Stimulated activated CD4-positive, alpha-beta T cell treated with anti-CD3 and anti-CD28 coated beads, TNF-alpha, amount 100 ng/mL, for 24 hours (primary cell): Measurements from ENCODE around the gene ARID5A.
"Not testable (repeated sequence)": the region's sequence is repeated elsewhere in the genome, so short reads cannot be mapped to it uniquely, and the experiment has no call there.

Source experiments
- DNase-seq, 3 experiments: peaks; one replicate each; pipeline ENCODE4 v3.0.0-alpha.2; 2020; ENCODE audit warnings: low read depth in 3 of 3

Gene ARID5A, protein sequence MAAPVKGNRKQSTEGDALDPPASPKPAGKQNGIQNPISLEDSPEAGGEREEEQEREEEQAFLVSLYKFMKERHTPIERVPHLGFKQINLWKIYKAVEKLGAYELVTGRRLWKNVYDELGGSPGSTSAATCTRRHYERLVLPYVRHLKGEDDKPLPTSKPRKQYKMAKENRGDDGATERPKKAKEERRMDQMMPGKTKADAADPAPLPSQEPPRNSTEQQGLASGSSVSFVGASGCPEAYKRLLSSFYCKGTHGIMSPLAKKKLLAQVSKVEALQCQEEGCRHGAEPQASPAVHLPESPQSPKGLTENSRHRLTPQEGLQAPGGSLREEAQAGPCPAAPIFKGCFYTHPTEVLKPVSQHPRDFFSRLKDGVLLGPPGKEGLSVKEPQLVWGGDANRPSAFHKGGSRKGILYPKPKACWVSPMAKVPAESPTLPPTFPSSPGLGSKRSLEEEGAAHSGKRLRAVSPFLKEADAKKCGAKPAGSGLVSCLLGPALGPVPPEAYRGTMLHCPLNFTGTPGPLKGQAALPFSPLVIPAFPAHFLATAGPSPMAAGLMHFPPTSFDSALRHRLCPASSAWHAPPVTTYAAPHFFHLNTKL

DNA sequence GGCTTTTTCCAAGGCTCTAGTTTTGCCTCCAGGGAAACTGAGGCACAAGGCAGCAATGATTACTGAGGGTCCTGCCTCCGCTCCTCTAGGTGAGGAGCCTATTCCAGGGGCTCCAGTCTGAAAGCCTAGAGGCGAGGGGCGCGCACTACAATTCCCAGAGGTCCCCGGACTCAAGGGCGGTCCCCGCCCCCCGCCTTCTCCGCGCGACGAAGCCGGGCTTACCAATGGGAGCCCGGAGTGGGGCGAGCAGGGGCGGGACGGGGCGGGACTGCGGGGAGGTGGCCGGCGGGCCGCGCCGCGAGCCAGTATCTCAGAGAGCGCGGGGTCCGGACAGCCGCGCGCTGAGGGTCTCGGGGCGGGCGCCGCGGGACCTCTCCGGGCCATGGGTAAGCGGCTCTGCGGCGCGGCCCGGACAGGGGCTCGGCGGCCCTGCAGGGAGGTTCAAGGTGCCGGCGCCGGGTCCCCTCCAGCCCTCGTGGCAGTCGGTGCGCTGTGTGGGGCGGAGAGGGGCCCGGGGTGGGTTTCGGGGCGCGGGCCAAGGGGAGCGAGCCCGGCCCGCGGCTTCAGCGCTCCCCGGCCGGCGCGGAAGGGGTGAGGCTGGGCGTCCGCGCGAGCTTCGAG is at the start of gene ARID5A:
Gene ARID5A, plus strand, starts transcription at position 308 of the 621 bp plus-strand sequence. Its CDS starts 75 bp downstream, at position 383.
- peak; percentile 79 to 94 (median 82) for DNase-seq

DNA sequence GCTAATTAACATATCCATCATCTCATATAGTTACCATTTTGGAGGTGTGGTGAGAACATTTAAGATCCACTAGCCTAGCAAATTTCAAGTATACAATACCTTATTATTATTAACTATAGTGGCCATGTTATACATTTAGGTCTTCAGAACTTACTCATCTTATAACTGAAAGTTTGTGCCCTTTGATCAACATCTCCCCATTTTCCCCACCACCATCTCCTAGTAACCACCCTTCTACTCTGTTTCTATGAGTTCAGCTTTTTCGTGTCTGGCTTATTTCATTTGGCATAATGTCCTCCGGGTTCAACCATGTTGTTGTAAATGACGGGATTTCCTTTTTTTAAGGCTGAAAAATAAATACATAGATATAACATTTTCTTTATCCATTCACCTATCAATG is 47.3 kb upstream of the ARID5A start:
- no peak for DNase-seq

DNA sequence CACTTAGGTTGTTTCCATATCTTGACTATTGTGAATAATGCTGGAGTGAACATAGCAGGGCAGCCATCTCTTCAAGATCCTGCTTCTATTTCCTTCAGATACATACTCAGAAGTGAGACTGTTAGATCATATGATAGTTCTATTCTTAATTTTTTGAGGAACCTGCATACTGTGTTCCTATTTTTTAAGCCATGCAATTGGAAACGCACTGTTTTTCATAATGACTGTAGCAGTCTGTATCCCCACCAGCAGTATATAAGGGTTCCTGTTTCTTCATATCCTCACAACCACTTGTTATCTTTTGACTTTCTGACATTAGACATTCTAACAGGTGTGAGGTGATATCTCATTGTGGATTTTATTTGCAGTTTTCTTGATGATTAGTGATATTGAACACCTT is 46.9 kb upstream of the ARID5A start:
- no peak for DNase-seq

DNA sequence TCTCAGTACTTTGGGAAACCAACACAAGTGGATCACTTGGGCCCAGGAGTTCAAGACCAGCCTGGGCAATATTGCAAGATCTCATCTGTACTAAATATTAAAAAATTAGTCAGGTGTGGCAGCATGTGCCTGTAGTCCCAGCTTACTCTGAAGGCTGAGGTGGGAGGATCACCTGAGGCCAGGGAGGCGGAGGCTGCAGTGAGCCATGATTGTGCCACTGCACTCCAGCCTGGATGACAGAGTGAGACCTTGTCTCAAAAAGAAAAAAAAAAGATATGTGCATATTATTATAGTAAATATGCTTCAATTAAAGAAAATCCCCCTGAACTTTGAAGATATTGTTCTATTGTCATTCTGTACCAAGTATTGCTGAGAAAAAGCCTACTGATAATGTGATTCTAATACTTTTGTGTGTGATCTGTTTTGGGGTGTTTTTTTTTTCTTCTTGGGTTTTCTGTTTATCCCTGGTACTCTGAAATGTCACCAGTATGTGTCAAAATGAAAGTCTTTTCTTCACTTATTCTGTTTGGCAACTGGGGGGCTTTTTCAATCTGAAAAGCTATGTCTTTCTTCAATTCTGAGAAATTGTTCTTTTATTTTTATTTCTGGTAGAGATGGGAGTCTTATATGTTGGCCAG is 44.6 kb upstream of the ARID5A start:
- DNase-seq, result no peak

DNA sequence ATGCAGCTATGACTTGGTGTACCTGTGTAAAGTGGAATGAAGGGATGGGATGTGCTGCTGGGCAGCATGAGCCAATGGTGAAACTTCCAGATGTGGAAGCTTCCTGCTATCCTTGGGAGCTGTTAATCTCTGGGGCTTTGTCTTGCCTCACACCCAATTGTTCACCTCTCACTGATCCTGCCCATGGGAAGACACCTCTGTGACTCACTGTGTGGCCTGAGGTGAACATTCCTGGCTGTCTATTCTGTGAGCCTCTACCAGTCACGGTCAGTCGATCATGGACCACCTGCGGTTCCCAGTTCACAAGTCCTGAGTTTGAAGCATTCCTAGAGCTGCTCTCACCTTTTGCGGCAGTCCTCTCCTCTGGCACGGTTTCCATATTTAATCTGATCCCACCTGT is 43.5 kb upstream of the ARID5A start:
- no peak for DNase-seq

DNA sequence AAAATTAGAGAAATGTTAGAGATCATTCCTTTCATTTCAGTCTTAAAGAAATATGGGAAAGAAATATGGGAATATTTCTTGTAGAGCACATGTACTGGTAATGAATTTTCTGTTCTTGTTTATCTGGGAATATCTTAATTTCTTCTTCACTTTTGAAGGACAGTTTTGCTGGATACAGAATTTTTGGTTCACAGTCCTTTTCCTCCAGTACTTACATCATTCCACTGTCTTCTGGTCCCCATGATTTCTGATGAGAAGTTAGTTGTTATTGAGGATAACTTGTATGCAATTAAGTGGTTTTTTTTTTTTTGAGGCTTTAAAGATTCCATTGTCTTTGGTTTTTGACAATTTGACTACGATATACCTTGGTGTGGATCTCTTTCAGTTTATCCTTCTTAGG is 42.4 kb upstream of the ARID5A start:
- DNase-seq, result no peak

DNA sequence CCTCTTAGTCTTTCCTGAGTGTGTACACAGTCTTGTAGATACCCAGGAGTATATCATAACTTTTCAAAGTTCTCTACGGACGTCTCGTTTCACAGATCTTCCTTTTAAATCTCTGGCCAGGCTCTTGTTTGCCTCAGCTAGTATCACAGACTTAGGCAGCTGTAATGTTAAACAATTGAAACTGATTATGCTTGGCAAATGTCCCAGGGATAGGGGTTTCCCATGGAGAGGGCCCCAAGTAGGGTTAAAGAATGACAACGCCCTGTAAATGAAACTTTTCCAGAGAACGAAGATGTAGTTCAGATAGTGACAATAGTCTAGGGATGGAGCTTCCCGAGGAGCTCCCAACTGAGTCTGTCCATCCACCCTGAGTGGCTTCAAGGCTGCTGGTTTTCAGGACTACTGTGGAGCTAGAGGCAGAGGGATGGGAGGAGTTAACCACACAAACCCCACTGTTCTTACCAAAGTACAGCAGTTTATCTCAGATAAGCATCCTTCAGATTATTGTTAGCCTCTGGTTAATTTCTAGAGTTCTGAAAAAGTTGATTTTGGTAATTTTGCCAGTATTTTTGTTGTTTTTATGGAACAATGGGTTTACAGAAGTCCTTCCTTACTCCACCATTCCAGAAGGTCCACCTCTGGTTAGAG is 40.4 kb upstream of the ARID5A start:
- no peak for DNase-seq

DNA sequence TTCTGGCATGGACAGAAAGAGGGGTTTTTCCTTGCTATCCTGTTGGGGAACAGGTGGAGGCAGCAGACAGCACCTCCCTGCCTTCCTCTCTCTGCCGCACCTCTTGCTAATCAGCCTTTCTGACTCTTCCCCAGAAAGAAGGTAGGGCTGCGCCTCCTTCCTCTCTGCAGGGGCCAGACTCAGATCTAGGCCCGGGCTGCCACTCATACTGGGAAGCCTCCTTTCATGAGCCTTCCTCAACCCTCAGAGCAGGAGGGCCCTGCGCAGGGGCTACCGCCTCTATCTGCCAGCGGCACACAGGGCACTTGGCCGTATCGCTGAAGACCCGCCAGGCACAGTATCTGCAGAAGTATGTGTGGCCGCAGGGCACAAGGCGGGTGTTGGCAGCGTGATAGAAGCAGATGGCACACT is 38.5 kb upstream of the ARID5A start:
- DNase-seq, result no peak

DNA sequence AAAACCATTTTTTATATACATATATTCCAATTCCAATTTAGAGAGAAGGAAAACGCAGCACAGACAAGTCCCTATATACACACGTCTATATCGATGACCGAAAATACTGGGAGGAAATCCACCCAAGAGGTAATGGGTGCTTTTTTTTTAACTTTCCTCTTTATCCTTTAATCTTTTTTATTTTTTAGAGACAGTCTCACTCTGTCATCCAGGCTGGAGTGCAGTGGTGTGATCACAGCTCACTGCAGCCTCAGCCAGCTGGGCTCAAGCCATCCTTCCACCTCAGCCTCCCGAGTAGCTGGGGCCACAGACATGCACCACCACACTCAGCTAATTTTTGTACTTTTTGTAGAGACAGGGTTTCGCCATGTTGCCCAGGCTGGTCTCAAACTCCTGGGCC is 37.9 kb upstream of the ARID5A start:
- not testable (repeated sequence) for DNase-seq

DNA sequence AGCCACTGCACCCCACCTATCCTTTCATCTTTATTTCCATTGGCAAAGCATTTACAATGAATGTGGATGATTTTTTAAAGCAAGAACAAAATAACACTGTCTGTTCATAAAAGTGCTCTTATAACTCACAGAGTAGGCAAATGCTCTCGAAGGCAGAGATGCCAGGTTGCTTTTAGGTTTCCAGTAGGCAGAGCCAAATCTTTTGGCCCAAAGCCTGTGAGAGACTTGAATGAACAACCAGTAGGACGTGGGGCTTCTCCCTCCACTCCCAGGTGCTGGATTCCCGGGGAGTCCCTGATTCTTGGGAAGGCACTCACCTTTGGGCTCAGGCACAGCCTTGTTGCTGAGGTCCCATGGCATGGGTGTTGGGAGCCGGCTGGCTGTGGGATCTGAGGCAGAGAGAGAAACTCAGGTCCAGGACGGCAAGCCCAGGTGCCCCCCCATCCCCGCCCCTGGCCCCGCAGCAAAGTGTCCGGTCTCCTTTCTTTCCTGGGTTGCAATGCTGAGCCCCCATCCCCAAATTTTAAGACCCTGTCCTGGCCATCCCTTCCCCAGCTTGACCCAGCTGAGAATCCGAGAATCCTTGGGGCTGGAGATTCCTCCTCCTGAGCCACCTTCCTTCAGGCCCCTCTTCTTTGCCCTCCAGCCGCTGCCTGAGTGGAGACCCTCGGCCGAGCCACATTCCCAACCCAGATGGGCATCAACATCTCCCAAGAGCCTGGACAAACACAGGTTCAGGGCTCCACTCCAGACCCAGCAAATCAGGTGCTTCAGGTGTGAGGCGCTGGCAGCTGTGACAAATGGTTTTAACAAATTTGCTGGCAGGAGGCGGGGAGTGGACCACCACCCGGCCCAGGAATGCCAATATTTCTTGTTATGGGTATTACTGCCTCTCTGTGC is 37.2 kb upstream of the ARID5A start:
- DNase-seq, result no peak

DNA sequence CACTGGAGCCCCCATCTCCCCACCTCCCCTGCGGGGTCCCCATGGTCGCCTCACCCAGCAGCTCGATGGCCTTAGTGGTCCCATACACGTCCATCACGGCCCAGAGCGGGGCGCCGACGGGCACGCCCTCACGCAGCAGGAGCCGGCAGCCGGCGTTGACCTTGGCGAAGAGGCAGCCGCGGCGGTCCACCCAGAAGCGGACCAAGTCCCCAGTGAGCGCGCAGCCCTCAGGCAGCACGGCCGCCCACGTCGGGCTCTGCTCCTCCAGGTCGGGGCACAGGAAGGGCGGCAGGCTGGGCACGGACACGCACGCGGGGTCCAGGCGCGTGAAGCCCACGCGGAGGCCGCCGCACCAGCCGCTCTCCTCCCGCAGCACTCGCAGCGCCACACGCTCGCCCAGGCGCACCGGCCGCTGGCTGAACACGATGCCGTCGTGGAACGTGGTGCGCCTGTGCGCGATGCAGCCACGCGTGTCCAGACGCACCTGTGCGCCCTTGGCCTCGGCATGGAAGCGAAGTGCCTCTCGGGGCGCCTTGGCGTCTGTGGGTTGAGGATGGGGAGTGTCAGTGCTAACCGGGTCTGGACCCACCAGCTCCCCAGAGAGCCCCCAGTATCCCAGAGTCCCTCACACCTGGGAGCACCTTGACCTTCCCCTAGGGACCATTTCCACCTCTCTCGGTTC is 36.0 kb upstream of the ARID5A start:
- DNase-seq, result no peak

DNA sequence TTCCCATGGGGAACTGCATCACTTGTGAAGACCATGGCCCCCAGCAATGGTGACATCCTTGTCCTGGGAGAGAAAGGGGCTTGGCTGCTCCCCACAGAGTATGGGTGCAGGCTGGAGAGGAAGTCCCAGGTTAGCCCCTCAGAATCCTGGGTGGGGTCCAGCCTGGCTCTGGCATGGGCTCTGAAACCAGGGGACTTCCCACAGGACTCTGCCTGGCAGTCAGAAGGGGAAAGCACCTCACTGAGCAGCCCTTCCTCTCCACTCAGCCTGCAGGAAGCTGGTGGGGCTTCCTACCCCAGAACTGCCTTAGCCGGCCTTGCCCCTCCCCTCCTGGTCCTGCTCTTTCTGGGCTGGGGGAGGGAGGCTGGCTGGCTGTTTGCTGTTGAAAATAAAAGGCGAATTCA is 35.1 kb upstream of the ARID5A start:
- no peak for DNase-seq

DNA sequence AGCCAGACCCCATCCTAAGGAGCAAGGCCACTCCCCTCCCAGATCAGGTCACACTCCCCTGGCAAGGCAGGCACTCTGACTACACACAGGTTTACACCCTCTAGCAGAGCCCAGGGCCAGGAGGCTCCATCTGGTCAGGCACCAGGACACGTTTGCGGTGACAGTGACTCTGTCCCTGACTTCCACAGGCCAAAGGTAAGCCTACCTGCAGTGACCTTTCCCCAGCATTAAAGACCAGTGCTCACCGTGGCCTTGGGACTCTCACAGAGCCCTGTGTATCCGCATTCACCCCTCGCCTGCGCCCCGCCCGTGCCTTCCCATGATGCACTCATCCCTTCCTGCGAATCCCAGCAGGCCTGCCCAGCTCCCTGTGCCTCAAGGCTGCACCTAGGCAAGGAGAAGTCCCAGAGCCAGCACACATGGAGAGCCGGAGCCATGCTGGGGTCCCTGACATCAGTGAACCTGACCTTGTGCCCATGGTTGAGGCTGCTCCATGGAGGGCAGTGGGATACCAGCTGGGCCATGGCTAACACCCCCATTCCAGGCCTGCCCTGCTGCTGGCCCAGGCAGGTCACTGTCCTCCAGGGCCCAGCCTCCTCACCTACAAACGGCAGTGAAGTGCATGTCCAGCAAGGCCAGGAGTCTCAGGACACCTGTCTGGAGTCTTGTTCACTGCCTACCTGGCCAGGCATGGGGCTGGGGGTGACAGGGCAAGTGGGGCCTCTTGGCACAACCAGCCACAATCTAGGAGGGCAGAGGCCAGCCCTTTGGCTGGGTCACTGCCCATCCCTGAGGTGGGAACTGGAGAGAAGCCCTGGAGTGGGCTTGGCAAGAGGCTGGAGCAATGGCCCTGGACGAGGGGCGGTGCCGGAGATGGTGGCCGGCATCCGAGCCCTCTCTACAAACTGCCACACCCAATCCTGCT is 34.4 kb upstream of the ARID5A start:
- DNase-seq, result no peak

DNA sequence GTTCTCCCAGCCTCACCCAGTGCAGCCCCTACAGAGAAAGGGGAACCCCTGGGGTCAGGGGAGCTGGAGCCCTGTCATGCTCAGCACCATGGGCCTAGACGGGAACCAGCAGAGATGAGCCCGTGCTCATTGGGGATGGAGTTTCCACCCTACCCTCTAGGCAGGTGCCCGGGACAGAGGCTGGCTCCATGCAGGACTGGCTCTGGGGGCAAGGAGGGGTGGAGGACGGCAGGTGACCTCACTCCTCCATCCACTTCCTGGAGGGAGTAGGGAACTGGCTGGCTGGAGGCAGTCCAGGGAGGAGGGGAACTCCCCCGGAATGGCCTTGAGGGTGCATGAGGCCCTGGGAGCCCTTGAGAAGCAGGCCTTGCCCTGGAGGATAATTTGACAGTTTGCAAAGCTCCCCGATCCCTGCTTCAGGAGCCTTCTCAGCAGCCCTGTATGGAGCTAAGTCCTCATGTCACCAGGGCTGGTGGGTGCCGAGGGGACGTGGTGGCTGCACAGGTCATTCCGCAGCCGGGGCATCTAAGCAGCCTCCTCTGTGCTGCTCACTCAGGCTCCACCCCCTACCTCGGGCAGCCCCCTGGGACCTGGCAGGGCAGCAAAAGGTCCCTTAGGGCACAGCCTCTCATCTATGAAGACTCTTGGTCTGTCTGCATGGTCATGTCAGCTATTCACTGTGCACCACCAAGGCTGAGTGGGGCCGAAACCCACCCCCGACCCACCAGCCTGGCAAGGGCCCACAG is 33.5 kb upstream of the ARID5A start:
- DNase-seq, result no peak

DNA sequence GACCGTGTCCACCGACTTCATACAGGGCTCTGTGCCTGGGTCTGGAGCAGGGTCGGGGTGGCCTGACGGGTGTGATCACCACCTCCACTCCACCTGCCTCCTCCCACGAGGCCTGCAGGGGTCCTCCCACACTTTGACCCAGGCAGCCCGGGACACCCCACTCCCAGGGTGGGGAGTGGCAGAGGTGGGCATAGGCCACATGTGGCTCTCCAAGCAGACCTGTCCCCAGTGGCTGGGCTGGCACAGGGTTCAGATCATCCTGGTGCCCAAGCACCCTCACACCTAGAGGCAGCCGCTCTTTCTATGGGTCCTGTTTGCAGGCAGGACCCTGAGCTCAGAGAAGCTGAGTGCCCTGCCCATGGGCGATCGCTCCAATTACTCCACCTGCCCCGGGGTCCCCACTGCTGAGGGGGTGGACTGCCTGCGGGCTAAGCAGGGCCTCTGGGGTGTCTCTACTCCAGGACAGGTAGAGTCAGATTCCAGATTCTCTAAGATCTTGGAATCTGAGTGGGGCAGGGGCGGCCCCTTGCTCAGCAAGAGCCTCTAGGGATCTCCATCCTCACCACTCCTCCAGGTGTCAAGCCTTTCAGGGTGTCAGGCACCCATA is 32.8 kb upstream of the ARID5A start:
- DNase-seq, result no peak

DNA sequence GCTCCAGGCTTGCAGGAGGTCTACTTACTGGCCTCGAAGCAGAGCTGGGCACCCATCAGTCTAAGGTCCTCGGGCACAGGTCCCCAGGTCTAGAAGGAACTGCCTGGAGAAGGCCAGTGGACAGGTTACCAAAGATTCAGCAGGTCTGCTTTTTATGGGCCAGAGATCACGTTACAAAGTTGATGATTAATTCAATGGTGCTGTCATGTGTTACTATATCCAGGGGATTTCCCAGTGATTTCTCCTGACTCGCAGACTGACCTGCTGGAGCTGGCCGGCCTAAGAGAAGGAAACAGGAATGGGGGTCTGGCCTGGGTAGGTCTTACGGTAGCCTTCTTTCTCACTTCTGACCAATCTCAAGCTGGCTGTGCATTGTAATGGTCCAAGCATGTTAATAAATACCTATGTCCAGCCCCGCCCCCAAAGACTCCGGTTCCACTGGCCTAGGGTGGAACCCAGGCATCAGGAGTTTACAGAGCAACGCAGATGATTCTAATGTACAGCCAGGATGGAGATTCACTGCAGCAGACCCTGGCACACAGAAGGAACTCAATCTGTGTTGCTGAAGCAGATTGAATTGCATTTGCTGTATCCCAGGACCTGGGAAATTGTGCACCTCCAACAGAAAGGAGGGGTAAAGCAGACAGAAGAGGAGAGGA is 31.2 kb upstream of the ARID5A start, which contains the start of gene NEURL3:
Gene NEURL3, minus strand, starts transcription at position 127 of the 659 bp plus-strand sequence. Its CDS starts 71 bp downstream, at position 56.
- no peak for DNase-seq
